Measurements from ENCODE around the gene ATP10A. TPM values are rescaled to one million over a fixed set of nuclear protein-coding genes. Genes with fewer than 3 reads are reported as not detected.

Gene ATP10A
- total RNA-seq, 1 experiment from 2014 or later = 3.9 TPM

DNA sequence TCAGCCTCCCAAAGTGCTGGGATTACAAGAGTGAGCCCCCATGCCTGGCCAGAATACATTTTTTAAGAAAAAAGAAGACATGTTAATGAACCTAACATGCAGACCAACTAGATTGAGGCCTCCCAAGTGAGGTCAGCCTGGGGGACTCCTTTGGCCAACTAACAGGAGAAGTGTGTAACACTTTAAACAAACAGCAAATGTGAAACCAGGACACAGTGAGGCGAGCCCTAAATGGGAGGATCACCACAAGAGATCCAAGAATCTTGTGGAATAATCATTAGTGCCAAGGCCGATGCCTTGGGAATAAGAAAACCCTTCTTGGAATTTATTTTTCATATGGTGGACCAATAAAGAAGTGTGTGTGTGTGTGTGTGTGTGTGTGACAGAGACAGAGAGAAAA is 73.9 kb downstream of the ATP10A start:
- Mint-ChIP-seq H3K36me3 (ENCODE audit: insufficient read depth in 1 of 3, low read depth in 3 of 3) (peaks cover 0 to 2% (median 0%) of the 10 kb centered on the region in 3 experiments; a peak in 2 of 7 replicates), H3K4me1 (peaks cover 30 to 47% of the 10 kb centered on the region in 2 experiments), H3K9me3 (no peaks in the 10 kb centered on the region; a peak in 2 of 5 replicates), H3K27me3 (ENCODE audit: low read depth) (peaks cover 3% of the 10 kb centered on the region), H3K4me3 (no peak overlapping the region), H3K27ac (no peak overlapping the region; a peak in 1 of 7 replicates)
- H3K4me2 ChIP-seq (ENCODE audit: insufficient read depth, insufficient read length, low read length) = no peak overlapping the region
- H2BK120ac ChIP-seq (ENCODE audit: low read depth, low read length, poor library complexity, severe bottlenecking) = no peak overlapping the region
- H3T11ph ChIP-seq (ENCODE audit: low read length) = no peak overlapping the region
- H4K8ac ChIP-seq (replicated peaks; ENCODE audit: insufficient read length, low read depth, low read length) = no peak overlapping the region
- H3K23me2 ChIP-seq (ENCODE audit: insufficient read length, low read depth, low read length, poor library complexity, severe bottlenecking) = no peaks in the 10 kb centered on the region
- H3K4ac ChIP-seq (ENCODE audit: low read depth, low read length) = no peak overlapping the region
- H3K27me3 ChIP-seq (ENCODE audit: insufficient read depth, low read length) = no peaks in the 10 kb centered on the region
- no peak overlapping the region for H2BK15ac ChIP-seq (ENCODE audit: low read depth, low read length)
- no peak overlapping the region for H4K91ac ChIP-seq (ENCODE audit: insufficient read length, low read depth, low read length)
- H3K56ac ChIP-seq (ENCODE audit: insufficient read length, low read depth, low read length) = no peak overlapping the region
- no peak overlapping the region for H3K9ac ChIP-seq (ENCODE audit: extremely low read depth, insufficient read length, low read length)
- no peak overlapping the region for H3K27ac ChIP-seq (ENCODE audit: insufficient read length, low read depth, low read length)
- no peak overlapping the region for H2BK12ac ChIP-seq (ENCODE audit: insufficient read length, low read depth, low read length)
- H4K5ac ChIP-seq (ENCODE audit: insufficient read length, low read depth, low read length) = no peak overlapping the region
- no peak overlapping the region for H2AFZ ChIP-seq (ENCODE audit: low read length)
- H3K4me1 ChIP-seq (ENCODE audit: insufficient read depth, low read length) = peaks cover 6% of the 10 kb centered on the region; the same call in 1 of the 2 replicates
- WGBS (ENCODE audit: extremely low coverage, insufficient read length, low lambda C conversion rate) = no CpG with 5 or more reads among the region's 2 CpGs
- H3K9me3 ChIP-seq (ENCODE audit: control insufficient read depth, low read depth, low read length) = no peaks in the 10 kb centered on the region
- no peak for DNase-seq
- no peaks in the 10 kb centered on the region for H3K79me1 ChIP-seq (ENCODE audit: insufficient read depth, low read depth, low read length, poor library complexity, severe bottlenecking)
- no peak overlapping the region for H2BK5ac ChIP-seq (ENCODE audit: insufficient read length, low read length)
- H3K14ac ChIP-seq (ENCODE audit: insufficient read depth, low read length) = no peak overlapping the region
- no peaks in the 10 kb centered on the region for H4K20me1 ChIP-seq (ENCODE audit: control insufficient read depth, insufficient read depth, insufficient read length)
- TF ChIP-seq, protein P1, sequence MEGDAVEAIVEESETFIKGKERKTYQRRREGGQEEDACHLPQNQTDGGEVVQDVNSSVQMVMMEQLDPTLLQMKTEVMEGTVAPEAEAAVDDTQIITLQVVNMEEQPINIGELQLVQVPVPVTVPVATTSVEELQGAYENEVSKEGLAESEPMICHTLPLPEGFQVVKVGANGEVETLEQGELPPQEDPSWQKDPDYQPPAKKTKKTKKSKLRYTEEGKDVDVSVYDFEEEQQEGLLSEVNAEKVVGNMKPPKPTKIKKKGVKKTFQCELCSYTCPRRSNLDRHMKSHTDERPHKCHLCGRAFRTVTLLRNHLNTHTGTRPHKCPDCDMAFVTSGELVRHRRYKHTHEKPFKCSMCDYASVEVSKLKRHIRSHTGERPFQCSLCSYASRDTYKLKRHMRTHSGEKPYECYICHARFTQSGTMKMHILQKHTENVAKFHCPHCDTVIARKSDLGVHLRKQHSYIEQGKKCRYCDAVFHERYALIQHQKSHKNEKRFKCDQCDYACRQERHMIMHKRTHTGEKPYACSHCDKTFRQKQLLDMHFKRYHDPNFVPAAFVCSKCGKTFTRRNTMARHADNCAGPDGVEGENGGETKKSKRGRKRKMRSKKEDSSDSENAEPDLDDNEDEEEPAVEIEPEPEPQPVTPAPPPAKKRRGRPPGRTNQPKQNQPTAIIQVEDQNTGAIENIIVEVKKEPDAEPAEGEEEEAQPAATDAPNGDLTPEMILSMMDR (conservative IDR thresholded peaks at IDR 0.05) = no peak
- no peak overlapping the region for H3K23ac ChIP-seq (ENCODE audit: insufficient read length, low read depth, low read length)
- H3K79me2 ChIP-seq (ENCODE audit: insufficient read depth, low read length) = no peaks in the 10 kb centered on the region
- no peak overlapping the region for H2AK5ac ChIP-seq (ENCODE audit: insufficient read length, low read length)
- no peak overlapping the region for H2BK20ac ChIP-seq (ENCODE audit: low read depth, low read length, poor library complexity, severe bottlenecking)
- no peak overlapping the region for H3K18ac ChIP-seq (ENCODE audit: insufficient read length, low read depth, low read length)
